Left ventricle myocardium inferior (tissue), 1 donor: Measurements from ENCODE around the gene GJB3. TPM values are rescaled to one million over a fixed set of nuclear protein-coding genes. Genes with fewer than 3 reads are reported as not detected.
A peak's percentile ranks its signal among the peaks of the same experiment; 100 is the strongest.
"Not testable (repeated sequence)": the region's sequence is repeated elsewhere in the genome, so short reads cannot be mapped to it uniquely, and the experiment has no call there.

Source experiments
- DNase-seq: peaks from one replicate; pipeline ENCODE4 v3.0.0-alpha.2; 2020
- H3K27ac ChIP-seq: fragments of 200-600 bp; replicated peaks from 2 replicates; pipeline ENCODE4 v1.8.0; 2021
- H3K27me3 ChIP-seq: fragments of 200-600 bp; 2 replicates; pipeline ENCODE4 v1.8.0; 2021; ENCODE audit warnings: low read depth
- H3K36me3 ChIP-seq: fragments of 200-600 bp; 2 replicates; pipeline ENCODE4 v1.8.0; 2021
- H3K4me1 ChIP-seq: fragments of 200-600 bp; 2 replicates; pipeline ENCODE4 v1.8.0; 2021
- H3K4me3 ChIP-seq: fragments of 200-600 bp; 2 replicates; pipeline ENCODE4 v1.8.0; 2021; ENCODE audit warnings: mild to moderate bottlenecking, moderate library complexity
- H3K9me3 ChIP-seq: fragments of 200-600 bp; replicated peaks from 2 replicates; pipeline ENCODE4 v1.8.0; 2021
- intact Hi-C: fragments of 100-400 bp; cut with micrococcal nuclease; formaldehyde crosslinking; loops from one replicate; pipeline ENCODE4 v1.11.0; 2022
- total RNA-seq: library from RNA; stranded (reverse); fragmentation: NEBNext Ultra II Directional; extraction: Animal tissue kit (Norgen Biotek cat#: 25700); gene quantifications from one replicate; pipeline ENCODE4 v1.2.1, GENCODE V29; 2021
- TF ChIP-seq, protein P1 (sequence below): fragments of 200-600 bp; IDR thresholded peaks from 2 replicates; pipeline ENCODE4 v1.8.0; 2021; ENCODE audit warnings: antibody characterized with exemption, mild to moderate bottlenecking, borderline replicate concordance
- donor health status: DM: no; HTN: yes; CAD: no; lungs with severe emphysema.

The GJB3 gene
- total RNA-seq, 1 donor from 2014 or later, result not detected

DNA sequence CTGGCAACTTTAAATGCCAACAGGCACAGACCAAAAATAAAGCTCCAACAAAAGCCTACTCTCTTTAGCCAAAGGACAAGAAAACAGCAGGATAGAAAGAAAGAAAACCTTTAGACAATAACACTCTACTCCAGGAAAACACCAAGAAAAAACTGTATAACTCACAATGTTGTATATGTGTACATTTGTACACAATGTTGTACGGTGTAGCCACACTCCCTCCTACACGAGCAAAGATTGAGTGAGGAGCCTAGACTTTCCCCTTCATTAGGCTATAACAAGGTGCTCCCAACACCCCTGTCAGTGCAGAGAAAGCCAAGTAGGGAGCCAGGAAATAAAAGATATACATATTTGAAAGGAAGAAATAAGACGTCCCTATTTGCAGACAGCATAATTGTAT, 35.8 kb downstream of the GJB3 start:
- Histone ChIP-seq H3K27me3 (no peaks in the 10 kb centered on the region), H3K9me3 (peaks cover 9% of the 10 kb centered on the region), H3K4me3 (no peak overlapping the region), H3K27ac (no peak overlapping the region), H3K36me3 (no peaks in the 10 kb centered on the region), H3K4me1 (peaks cover 5% of the 10 kb centered on the region)
- no peak for DNase-seq
- TF ChIP-seq, protein P1, sequence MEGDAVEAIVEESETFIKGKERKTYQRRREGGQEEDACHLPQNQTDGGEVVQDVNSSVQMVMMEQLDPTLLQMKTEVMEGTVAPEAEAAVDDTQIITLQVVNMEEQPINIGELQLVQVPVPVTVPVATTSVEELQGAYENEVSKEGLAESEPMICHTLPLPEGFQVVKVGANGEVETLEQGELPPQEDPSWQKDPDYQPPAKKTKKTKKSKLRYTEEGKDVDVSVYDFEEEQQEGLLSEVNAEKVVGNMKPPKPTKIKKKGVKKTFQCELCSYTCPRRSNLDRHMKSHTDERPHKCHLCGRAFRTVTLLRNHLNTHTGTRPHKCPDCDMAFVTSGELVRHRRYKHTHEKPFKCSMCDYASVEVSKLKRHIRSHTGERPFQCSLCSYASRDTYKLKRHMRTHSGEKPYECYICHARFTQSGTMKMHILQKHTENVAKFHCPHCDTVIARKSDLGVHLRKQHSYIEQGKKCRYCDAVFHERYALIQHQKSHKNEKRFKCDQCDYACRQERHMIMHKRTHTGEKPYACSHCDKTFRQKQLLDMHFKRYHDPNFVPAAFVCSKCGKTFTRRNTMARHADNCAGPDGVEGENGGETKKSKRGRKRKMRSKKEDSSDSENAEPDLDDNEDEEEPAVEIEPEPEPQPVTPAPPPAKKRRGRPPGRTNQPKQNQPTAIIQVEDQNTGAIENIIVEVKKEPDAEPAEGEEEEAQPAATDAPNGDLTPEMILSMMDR, result no peak
- intact Hi-C loops, result no loop called here

DNA sequence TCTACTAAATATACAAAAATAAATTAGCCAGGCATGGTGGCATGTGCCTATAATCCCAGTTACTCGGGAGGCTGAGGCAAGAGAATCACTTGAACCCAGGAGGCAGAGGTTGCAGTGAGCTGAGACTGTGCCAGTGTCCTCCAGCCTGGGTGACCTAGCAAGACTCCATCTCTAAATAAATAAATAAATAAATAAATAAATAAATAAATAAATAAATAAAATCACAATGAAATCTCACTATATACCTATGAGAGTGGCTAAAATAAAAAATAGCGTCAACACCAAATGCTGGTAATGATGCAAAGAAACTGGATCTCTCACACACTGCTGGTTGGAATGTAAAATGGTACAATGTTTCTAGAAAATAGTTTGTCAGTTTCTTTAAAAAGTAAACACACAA, 37.8 kb downstream of the GJB3 start:
- H3K36me3 ChIP-seq, DNase-seq, H3K4me3 ChIP-seq, H3K27ac ChIP-seq, intact Hi-C loops, H3K4me1 ChIP-seq, H3K27me3 ChIP-seq: not testable (repeated sequence)
- peaks cover 15% of the 10 kb centered on the region for H3K9me3 ChIP-seq

DNA sequence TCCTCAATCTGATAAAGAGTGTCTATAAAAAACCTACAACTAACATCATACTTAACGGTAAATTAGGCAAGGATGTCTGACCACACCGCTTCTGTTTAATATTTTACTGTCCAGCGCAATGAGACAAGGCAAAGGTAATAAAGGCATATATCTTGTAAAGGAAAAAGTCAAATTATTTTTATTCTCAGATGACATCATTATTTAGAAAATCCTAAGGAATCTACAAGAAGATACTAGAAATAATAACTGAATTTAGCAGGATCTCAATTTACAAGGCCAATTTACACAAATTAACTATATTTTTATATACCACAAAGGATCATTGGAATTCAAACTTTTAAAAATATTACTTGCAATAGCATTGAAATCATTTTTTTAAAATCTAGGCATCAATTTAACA, 41.2 kb downstream of the GJB3 start:
- intact Hi-C loops, result no loop called here
- TF ChIP-seq, protein P1, result no peak

DNA sequence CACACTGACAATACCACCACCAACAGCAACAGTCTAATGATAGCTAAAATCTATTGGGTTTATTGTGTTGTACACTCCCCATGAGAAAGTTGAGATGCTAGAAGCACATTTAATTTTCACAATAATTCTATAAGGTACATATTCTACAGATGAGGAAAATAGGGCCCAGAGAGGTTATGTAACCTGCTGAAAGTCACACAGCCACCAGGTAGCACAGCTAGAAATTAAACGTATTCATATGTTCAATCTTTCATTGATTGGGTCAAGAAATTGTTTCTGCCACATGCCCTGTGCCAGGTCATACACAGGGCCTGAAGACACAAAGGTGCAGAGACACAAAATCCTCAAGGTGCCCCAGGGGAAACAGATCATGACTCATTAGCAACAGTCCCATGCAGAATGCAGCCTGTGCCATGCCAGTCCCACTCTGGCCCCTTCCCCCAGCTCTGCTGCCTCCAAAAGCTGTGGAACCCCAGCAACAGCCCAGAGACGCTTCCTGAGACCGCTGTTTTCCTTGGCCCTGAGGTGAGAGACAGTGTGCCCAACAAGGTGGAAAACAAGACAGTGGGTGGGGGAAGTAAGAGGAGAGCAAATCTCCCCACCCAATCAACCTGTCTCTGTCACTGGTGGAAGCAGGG, 43.9 kb downstream of the GJB3 start:
- no peak overlapping the region for H3K4me3 ChIP-seq
- H3K27me3 ChIP-seq, result no peaks in the 10 kb centered on the region
- no peak for DNase-seq
- H3K36me3 ChIP-seq, result peaks cover 8% of the 10 kb centered on the region
- TF ChIP-seq, protein P1, result no peak
- H3K9me3 ChIP-seq, result peaks cover 20% of the 10 kb centered on the region
- H3K4me1 ChIP-seq, result peaks cover 29% of the 10 kb centered on the region
- H3K27ac ChIP-seq, result peak overlapping the region; percentile 76
- intact Hi-C loops, result no loop called here

More for the DNA sequence above, 41.2 kb downstream of the GJB3 start:
- Histone ChIP-seq H3K9me3 (peaks cover 20% of the 10 kb centered on the region), H3K4me3 (no peak overlapping the region), H3K36me3 (peaks cover 8% of the 10 kb centered on the region), H3K27me3 (no peaks in the 10 kb centered on the region), H3K27ac (no peak overlapping the region), H3K4me1 (peaks cover 24% of the 10 kb centered on the region)
- no peak for DNase-seq

DNA sequence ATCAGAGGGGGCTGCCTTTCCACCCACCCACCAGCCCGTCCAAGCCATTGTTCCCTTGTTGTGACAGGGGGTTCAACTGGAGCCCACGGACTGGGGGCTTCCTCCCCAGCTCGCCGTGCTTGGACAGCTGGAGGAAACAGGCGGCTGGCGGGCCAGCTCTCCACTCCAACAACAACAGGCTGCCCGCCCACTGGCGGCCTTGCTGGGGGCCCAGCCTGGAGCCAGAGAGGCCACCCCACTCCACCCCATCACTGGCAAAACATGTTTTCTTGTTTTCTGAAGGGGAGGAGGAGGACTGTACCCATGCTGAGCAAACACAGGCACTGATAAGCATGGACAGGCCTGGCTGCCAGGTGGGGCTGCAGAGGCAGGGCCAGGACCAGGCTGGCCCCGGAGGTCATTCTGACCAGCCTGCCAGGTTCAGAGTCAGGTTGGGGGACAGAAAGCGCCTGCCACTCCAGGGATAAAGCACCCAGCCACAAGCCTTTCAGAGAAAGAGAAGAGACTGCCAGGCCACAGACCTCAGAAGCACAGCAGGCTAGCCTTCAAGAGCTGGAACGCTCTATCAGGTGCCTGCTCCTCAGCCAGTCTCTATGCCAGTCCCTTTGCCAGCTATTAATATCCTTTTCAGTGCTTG, 44.6 kb downstream of the GJB3 start:
- H3K4me3 ChIP-seq, result no peak overlapping the region
- H3K36me3 ChIP-seq, result peaks cover 8% of the 10 kb centered on the region
- H3K9me3 ChIP-seq, result peaks cover 14% of the 10 kb centered on the region
- intact Hi-C loops, result no loop called here
- H3K27ac ChIP-seq, result peak overlapping the region; percentile 76
- DNase-seq, result peak; percentile 19
- TF ChIP-seq, protein P1, result no peak
- no peaks in the 10 kb centered on the region for H3K27me3 ChIP-seq
- peaks cover 29% of the 10 kb centered on the region for H3K4me1 ChIP-seq

DNA sequence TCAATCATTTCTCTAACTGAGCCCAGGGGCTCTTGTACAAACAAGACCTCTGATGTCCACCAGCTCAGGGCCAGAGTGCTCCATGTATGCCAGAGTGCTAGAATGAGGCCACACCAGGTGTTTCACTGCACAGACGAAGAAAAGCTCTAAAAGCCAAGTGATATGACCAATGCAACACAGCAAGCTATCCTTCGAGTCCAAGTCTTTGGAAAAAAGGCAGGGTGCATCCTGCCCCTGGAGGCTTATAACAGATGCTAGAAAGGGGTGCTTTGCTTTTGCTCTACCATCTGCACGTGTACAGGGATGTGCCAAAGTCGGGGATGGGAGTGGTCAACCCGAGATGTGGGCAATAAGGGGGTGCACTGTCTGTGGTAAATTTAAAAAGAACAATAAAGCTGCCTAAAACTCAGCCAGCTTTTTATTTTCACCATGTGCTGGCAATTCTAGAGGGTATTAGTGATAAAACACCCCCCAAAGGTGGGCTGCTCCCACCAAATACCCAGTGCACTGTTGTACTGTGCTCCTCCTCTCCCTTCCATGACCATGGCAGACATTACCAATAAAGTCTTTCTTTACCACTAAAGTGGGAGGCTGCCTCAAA, 46.4 kb downstream of the GJB3 start:
- no peak for DNase-seq
- TF ChIP-seq, protein P1, result no peak
- intact Hi-C loops, result no loop called here
- H3K4me1 ChIP-seq, result peaks cover 41% of the 10 kb centered on the region
- no peak overlapping the region for H3K4me3 ChIP-seq
- no peak overlapping the region for H3K27ac ChIP-seq
- H3K27me3 ChIP-seq, result no peaks in the 10 kb centered on the region
- peaks cover 8% of the 10 kb centered on the region for H3K36me3 ChIP-seq
- H3K9me3 ChIP-seq, result peaks cover 11% of the 10 kb centered on the region
